Measurements from ENCODE around the gene MAP3K2.

MAP3K2 gene, protein sequence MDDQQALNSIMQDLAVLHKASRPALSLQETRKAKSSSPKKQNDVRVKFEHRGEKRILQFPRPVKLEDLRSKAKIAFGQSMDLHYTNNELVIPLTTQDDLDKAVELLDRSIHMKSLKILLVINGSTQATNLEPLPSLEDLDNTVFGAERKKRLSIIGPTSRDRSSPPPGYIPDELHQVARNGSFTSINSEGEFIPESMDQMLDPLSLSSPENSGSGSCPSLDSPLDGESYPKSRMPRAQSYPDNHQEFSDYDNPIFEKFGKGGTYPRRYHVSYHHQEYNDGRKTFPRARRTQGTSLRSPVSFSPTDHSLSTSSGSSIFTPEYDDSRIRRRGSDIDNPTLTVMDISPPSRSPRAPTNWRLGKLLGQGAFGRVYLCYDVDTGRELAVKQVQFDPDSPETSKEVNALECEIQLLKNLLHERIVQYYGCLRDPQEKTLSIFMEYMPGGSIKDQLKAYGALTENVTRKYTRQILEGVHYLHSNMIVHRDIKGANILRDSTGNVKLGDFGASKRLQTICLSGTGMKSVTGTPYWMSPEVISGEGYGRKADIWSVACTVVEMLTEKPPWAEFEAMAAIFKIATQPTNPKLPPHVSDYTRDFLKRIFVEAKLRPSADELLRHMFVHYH

DNA sequence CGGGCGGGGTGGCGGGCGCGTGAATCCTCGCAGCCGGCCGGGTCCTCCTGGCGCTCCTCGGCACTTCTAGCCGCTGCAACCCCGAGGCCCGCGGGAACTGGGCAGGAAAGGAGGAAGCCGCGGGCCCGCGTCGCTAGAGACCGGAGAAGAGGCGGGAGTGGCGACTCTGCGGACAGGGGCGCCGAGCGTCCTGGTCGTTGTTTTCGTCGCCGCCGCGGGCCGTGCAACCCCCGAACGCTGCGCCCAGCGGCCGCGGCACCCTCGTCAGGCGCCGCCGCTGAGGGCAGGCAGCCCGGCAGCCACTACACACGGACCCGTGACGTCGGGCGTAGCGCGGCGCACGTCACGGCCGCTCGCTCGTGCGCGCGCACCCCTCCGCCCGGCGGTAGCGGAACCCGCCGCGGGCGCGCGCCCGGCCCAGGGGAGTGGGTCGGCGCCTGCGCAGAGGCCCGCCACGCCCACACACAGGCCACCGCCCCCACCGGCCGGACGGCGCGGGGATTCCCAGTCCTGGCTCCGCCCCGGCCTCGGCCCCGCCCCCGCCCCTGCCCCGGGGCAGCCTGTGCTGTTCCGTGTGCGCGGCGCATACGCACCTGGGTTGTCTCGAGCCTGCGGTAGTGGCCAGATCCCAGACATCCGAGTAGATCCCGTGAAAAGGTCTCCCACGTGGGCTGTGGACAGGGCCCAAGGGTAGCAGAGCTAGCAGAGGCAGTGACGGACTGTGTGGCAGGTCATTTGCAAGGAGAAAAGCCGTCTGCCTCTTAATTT lies at the start of gene MAP3K2:
Gene MAP3K2 (minus strand): TSS at position 321 of the 768 bp plus-strand sequence. CDS start 44,846 bp downstream, outside the sequence.
- peak; percentile 97 for DNase-seq

DNA sequence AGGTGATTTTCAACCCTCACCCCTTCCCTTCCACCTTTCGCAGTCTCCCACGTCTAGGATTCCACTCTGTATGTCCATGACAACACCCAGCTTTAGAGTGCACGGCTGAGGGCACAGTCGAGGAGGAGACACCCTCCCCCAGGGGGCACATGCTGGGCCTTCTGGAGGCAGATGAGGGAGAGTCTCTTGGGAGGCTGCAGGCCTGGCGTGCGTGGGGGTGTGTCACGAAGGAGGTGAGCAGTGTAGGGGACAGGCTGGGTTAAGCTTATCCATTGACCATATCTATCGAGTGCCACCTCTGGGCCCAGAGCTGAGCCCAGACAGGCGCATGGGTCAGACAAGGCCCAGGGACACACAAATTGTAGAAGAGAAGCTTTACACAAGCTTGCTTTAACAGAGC lies 49.3 kb upstream of the MAP3K2 start:
- no peak for DNase-seq

DNA sequence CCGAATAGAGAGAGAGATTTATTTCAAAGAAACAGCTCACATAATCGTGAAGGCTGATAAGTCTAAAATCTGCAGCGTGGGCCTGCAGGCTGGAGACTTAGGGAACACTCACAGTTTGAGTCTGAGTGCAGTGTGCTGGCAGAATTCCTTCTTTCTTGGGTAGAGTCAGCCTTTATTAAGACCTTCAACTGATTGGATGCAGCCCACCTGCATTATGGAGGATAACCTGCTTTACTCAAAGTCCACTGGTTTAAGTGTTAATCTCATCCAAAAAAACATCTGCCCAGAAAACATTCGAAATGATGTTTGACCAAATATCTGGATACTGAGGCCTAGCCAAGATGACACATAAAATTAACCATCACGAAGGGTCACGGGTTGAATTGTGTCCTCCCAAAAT lies 46.7 kb upstream of the MAP3K2 start:
- no peak for DNase-seq

DNA sequence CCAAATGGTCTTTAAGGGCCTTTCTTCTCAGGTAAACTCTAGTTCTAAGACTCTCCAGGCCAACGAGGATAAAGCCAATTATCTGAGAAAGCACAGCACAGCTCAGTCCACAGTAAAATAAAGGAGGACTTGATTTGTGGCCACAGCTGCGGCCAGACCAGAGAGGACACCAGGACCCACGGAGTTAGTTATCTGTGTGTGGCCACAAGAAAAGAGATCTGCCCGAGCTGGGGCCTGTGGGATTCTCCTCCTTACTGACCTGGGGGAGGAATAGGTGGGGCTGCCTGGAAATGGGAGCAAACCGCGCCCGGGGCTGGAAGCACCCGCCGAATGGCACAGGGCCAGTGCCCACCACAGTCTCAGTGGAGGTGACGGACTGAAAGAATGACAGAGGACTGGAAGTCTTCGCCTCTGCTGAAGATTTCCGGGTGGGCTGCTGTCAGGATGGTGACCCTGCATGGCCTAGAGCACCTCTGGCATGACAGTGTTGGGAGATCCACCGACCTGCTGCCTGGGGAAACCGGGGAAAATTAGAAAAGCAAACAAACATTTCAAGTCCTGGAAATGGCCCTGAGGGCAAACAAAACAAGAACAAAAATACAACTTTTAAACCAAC lies 43.7 kb upstream of the MAP3K2 start:
- DNase-seq: no peak

DNA sequence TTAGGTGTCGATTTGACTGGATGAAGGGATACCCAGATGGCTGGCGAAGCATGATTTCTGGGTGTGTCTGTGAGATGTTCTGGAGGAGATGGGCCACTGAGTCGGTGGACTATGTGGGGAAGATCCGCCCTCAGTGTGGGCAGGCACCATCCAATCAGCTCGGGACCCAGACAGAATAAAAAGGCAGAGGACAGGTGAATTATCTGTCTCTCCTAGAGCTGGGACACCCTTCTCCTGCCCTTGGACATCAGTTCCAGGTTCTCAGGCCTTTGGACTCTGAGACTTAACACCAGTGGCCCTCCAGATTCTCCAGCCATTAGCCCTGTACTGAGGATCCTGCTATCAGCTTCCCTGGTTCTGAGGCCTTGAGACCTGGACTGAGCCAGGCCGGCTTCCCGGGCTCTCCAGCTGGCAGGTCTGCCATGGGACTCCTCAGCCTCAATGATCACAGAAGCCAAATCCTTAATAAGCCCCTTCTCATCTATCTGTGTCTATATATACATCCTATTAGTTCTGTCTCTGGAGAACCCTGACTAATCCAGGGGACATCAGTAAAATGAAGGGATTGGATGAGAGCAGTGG lies 42.2 kb upstream of the MAP3K2 start:
- no peak for DNase-seq

DNA sequence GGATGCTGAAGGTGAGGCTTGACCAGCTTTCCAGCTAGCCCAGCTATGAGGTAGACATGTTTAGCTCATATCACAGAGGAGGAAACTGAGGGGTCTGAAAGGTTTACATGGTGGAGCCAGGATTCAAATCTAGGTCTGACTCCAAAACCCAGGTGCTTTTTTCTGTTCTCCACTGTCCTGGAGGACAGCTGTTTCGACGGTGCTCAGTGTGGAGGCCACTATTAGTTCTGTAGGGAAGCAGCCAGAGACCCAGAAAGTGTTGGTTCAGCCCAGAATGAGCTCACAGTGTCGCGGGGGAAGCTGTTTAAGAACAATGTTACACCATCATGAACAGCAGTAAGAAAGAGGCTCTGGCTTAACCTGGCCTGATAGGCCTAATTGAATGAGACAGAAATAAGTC lies 41.5 kb upstream of the MAP3K2 start:
- DNase-seq: no peak

DNA sequence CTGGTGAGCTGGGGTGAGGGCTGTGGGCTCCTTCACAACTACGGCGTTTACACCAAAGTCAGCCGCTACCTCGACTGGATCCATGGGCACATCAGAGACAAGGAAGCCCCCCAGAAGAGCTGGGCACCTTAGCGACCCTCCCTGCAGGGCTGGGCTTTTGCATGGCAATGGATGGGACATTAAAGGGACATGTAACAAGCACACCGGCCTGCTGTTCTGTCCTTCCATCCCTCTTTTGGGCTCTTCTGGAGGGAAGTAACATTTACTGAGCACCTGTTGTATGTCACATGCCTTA lies 41.0 kb upstream of the MAP3K2 start:
- no peak for DNase-seq

DNA sequence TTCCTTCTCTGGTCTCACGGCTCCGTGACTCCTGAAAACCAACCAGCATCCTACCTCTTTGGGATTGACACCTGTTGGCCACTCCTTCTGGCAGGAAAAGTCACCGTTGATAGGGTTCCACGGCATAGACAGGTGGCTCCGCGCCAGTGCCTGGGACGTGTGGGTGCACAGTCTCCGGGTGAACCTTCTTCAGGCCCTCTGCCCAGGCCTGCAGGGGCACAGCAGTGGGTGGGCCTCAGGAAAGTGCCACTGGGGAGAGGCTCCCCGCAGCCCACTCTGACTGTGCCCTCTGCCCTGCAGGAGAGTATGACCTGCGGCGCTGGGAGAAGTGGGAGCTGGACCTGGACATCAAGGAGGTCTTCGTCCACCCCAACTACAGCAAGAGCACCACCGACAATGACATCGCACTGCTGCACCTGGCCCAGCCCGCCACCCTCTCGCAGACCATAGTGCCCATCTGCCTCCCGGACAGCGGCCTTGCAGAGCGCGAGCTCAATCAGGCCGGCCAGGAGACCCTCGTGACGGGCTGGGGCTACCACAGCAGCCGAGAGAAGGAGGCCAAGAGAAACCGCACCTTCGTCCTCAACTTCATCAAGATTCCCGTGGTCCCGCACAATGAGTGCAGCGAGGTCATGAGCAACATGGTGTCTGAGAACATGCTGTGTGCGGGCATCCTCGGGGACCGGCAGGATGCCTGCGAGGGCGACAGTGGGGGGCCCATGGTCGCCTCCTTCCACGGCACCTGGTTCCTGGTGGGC lies 40.5 kb upstream of the MAP3K2 start:
- DNase-seq: no peak

DNA sequence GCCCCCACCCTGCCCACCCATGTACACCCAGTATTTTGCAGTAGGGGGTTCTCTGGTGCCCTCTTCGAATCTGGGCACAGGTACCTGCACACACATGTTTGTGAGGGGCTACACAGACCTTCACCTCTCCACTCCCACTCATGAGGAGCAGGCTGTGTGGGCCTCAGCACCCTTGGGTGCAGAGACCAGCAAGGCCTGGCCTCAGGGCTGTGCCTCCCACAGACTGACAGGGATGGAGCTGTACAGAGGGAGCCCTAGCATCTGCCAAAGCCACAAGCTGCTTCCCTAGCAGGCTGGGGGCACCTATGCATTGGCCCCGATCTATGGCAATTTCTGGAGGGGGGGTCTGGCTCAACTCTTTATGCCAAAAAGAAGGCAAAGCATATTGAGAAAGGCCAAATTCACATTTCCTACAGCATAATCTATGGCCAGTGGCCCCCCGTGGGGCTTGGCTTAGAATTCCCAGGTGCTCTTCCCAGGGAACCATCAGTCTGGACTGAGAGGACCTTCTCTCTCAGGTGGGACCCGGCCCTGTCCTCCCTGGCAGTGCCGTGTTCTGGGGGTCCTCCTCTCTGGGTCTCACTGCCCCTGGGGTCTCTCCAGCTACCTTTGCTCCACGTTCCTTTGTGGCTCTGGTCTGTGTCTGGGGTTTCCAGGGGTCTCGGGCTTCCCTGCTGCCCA lies 39.7 kb upstream of the MAP3K2 start:
- DNase-seq: no peak

DNA sequence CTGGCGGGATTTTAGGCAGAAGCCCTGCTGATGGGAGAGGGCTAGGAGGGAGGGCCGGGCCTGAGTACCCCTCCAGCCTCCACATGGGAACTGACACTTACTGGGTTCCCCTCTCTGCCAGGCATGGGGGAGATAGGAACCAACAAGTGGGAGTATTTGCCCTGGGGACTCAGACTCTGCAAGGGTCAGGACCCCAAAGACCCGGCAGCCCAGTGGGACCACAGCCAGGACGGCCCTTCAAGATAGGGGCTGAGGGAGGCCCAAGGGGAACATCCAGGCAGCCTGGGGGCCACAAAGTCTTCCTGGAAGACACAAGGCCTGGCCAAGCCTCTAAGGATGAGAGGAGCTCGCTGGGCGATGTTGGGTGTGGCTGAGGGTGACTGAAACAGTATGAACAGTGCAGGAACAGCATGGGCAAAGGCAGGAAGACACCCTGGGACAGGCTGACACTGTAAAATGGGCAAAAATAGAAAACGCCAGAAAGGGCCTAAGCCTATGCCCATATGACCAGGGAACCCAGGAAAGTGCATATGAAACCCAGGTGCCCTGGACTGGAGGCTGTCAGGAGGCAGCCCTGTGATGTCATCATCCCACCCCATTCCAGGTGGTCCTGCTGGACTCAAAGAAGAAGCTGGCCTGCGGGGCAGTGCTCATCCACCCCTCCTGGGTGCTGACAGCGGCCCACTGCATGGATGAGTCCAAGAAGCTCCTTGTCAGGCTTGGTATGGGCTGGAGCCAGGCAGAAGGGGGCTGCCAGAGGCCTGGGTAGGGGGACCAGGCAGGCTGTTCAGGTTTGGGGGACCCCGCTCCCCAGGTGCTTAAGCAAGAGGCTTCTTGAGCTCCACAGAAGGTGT lies 39.0 kb upstream of the MAP3K2 start:
- no peak for DNase-seq

DNA sequence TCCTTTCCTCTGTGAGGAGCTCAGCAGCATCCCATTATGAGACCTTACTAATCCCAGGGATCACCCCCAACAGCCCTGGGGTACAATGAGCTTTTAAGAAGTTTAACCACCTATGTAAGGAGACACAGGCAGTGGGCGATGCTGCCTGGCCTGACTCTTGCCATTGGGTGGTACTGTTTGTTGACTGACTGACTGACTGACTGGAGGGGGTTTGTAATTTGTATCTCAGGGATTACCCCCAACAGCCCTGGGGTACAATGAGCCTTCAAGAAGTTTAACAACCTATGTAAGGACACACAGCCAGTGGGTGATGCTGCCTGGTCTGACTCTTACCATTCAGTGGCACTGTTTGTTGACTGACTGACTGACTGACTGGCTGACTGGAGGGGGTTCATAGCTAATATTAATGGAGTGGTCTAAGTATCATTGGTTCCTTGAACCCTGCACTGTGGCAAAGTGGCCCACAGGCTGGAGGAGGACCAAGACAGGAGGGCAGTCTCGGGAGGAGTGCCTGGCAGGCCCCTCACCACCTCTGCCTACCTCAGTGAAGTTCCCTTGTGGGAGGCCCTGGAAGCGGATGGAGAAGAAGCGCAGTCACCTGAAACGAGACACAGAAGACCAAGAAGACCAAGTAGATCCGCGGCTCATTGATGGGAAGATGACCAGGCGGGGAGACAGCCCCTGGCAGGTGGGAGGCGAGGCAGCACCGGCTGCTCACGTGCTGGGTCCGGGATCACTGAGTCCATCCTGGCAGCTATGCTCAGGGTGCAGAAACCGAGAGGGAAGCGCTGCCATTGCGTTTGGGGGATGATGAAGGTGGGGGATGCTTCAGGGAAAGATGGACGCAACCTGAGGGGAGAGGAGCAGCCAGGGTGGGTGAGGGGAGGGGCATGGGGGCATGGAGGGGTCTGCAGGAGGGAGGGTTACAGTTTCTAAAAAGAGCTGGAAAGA lies 38.0 kb upstream of the MAP3K2 start:
- no peak for DNase-seq

DNA sequence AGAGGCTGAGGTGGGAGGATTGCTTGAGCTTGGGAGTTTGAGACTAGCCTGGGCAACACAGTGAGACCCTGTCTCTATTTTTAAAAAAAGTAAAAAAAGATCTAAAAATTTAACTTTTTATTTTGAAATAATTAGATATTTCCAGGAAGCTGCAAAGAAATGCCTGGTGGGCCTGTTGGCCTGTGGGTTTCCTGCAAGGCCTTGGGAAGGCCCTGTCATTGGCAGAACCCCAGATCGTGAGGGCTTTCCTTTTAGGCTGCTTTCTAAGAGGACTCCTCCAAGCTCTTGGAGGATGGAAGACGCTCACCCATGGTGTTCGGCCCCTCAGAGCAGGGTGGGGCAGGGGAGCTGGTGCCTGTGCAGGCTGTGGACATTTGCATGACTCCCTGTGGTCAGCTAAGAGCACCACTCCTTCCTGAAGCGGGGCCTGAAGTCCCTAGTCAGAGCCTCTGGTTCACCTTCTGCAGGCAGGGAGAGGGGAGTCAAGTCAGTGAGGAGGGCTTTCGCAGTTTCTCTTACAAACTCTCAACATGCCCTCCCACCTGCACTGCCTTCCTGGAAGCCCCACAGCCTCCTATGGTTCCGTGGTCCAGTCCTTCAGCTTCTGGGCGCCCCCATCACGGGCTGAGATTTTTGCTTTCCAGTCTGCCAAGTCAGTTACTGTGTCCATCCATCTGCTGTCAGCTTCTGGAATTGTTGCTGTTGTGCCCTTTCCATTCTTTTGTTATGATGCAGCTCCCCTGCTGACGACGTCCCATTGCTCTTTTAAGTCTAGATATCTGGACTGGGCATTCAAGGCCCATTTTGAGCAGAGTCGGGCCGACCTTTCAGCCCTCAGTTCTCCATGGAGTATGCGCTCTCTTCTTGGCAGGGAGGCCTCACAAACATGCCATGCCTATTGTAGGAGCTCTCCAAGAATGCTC lies 37.1 kb upstream of the MAP3K2 start:
- DNase-seq: no peak

DNA sequence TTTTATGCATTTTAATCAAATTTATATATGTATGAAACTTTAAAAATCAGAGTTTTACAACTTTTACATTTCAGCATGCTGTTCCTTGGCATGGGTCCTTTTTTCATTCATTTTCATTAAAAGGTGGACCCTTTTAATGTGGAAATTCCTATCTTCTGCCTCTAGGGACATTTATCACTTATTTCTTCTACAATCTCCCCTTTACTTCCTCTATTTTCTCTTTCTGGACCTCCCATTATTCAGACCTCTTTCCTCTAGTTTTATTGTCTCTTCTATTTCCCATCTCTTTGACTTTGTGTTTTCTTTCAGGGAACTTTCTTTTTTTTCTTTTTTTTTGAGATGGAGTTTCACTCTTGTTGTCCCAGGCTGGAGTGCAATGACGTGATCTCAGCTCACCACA lies 36.1 kb upstream of the MAP3K2 start:
- DNase-seq: no peak

DNA sequence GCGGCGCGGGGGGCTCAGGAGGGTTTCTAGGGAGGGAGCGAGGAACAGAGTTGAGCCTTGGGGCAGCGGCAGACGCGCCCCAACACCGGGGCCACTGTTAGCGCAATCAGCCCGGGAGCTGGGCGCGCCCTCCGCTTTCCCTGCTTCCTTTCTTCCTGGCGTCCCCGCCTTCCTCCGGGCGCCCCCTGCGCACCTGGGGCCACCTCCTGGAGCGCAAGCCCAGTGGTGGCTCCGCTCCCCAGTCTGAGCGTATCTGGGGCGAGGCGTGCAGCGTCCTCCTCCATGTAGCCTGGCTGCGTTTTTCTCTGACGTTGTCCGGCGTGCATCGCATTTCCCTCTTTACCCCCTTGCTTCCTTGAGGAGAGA lies 35.7 kb upstream of the MAP3K2 start:
- no peak for DNase-seq

DNA sequence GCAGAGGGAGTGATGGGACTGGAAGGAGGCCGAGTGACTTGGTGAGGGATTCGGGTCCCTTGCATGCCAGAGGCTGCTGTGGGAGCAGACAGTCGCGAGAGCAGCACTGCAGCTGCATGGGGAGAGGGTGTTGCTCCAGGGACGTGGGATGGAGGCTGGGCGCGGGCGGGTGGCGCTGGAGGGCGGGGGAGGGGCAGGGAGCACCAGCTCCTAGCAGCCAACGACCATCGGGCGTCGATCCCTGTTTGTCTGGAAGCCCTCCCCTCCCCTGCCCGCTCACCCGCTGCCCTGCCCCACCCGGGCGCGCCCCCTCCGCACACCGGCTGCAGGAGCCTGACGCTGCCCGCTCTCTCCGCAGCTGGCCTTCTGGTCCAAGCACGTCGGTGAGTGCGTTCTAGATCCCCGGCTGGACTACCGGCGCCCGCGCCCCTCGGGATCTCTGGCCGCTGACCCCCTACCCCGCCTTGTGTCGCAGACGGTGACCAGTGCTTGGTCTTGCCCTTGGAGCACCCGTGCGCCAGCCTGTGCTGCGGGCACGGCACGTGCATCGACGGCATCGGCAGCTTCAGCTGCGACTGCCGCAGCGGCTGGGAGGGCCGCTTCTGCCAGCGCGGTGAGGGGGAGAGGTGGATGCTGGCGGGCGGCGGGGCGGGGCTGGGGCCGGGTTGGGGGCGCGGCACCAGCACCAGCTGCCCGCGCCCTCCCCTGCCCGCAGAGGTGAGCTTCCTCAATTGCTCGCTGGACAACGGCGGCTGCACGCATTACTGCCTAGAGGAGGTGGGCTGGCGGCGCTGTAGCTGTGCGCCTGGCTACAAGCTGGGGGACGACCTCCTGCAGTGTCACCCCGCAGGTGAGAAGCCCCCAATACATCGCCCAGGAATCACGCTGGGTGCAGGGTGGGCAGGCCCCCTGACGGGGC lies 35.0 kb upstream of the MAP3K2 start:
- DNase-seq: peak; percentile 15

DNA sequence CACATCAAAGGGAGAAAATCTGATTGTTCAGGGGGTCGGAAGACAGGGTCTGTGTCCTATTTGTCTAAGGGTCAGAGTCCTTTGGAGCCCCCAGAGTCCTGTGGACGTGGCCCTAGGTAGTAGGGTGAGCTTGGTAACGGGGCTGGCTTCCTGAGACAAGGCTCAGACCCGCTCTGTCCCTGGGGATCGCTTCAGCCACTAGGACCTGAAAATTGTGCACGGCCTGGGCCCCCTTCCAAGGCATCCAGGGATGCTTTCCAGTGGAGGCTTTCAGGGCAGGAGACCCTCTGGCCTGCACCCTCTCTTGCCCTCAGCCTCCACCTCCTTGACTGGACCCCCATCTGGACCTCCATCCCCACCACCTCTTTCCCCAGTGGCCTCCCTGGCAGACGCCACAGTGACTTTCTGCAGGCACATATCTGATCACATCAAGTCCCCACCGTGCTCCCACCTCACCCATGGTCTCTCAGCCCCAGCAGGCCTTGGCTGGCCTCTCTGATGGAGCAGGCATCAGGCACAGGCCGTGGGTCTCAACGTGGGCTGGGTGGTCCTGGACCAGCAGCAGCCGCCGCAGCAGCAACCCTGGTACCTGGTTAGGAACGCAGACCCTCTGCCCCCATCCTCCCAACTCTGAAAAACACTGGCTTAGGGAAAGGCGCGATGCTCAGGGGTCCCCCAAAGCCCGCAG lies 34.2 kb upstream of the MAP3K2 start:
- no peak for DNase-seq

Measured in CD4-positive, alpha-beta T cell treated with Interleukin-12 subunit alpha and Interleukin-12 subunit beta, for 1 hour (primary cell).